Prostate gland (tissue), 2 donors: ENCODE results near the gene TEX28.

Experiments
- POLR2A ChIP-seq: fragments of 450-650 bp; IDR thresholded peaks from one replicate; pipeline ENCODE4 v1.6.1; 2016; ENCODE audit warnings: antibody characterized with exemption, mild to moderate bottlenecking
- POLR2AphosphoS5 ChIP-seq: sonication (generic); formaldehyde crosslinking; IDR thresholded peaks from one replicate; pipeline ENCODE4 v1.6.1; 2017; ENCODE audit warnings: antibody characterized with exemption
- TF ChIP-seq, protein P1 (sequence below), 4 experiments: fragments of 200-600 bp in 2 of 4; fragments of 450-650 bp in 2 of 4; sonication (generic) in 2 of 4; IDR thresholded peaks; 1 replicate in 3 of 4; 2 replicates in 1 of 4; pipeline ENCODE4 v1.5.1; 2016 to 2019; ENCODE audit warnings: antibody characterized with exemption in 4 of 4, mild to moderate bottlenecking in 2 of 4, moderate library complexity in 2 of 4

DNA sequence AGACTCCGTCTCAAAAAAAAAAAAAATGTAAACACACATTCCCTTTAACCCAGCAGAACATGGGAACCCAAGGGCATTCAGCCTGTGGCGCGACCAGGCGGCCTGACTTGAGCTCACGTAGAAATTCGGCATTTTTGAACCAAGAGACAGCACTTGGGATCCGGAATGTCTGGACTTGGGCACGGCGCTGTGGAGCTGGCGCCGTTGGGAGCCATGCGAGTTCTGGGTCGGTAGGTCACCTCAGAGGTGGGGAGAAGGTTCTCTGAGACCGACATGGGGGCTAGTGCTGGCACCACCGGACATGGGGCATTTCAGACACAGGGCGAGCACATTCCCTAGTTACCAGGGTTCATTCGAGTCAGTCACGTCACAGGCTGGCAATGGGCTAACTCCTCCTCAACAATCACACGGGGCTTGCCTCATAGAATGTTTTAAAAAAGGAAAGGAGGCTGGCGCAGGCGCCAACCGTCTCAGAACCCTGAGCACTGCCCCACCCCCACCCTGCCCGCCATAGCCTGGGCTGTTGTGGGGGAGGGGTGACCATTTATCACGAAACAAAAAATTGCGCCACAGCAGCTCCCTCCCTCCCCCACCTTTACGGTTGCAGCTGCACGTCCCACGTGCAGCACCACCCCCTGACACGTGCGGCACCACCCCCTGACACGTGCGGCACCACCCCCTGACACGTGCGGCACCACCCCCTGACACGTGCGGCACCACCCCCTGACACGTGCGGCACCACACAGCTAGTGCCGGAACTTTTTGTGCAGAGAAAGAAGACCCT, at the start of gene TEX28:
- TF ChIP-seq, protein P1, sequence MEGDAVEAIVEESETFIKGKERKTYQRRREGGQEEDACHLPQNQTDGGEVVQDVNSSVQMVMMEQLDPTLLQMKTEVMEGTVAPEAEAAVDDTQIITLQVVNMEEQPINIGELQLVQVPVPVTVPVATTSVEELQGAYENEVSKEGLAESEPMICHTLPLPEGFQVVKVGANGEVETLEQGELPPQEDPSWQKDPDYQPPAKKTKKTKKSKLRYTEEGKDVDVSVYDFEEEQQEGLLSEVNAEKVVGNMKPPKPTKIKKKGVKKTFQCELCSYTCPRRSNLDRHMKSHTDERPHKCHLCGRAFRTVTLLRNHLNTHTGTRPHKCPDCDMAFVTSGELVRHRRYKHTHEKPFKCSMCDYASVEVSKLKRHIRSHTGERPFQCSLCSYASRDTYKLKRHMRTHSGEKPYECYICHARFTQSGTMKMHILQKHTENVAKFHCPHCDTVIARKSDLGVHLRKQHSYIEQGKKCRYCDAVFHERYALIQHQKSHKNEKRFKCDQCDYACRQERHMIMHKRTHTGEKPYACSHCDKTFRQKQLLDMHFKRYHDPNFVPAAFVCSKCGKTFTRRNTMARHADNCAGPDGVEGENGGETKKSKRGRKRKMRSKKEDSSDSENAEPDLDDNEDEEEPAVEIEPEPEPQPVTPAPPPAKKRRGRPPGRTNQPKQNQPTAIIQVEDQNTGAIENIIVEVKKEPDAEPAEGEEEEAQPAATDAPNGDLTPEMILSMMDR (IDR thresholded peaks at IDR 0.05) = no peak
- no peak for TF ChIP-seq POLR2A
- TF ChIP-seq POLR2AphosphoS5 = no peak
